NCI-H2196 (cell line): ENCODE data around the gene PDE4D.
A peak's percentile ranks its signal among the peaks of the same experiment; 100 is the strongest.

Experiments
- DNase-seq: peaks from one replicate; lab custom pipeline; 2025; ENCODE audit not compliant: unreplicated experiment; lab: John Stamatoyannopoulos, UW

Gene PDE4D

DNA sequence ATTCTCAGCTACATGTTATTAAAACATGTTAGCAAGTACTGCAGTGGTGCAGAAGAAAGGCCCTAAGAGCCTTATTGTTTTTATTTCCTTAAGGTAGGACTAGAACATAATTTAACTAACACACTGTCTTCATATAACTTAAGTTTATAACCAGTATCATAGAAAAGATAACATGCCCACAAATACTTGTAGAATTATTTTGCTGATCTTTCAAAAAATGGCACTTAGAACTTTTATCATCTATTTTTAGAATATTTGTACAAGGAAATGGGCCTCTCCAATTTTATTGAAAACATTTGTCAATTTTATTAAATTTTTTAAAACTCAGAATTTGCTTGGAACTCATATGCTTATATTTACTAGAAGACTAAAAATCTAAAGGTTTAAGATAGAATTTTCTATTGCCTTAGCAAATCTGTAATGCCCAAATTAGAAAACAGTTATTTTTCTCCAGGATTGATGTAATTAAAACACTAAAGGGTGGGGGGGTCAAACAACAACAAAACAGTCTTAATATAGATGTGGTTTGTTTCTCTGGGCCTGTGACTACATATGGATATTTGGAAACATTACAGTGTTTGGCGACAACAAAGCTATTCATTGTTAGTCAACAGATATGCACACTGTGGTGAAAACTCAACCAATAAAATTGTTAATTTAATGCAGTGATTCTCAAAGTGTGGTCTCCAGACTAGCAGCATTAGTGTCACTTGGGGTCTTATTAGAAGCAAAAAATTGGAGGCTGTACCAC lies 360.4 kb downstream of the PDE4D start:
- DNase-seq = no peak

DNA sequence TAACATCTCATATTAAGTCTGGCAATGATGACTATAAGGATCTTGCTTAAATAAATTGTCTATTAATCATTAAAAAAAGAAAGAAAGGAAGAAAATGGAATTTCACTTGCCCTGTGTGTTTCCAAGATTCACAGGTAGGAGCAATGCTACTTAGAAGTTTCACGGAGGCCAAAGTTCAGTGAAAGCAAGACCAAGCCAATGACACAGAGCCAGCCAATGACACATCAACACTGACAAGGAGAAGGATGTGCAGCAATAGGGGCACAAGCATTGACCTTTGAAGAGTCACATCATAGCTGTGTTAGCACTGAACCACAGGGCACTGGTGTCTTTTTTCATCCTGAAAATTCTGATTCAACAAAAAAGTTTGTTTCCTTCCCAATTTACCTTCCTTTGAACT lies 364.3 kb downstream of the PDE4D start:
- DNase-seq = no peak

DNA sequence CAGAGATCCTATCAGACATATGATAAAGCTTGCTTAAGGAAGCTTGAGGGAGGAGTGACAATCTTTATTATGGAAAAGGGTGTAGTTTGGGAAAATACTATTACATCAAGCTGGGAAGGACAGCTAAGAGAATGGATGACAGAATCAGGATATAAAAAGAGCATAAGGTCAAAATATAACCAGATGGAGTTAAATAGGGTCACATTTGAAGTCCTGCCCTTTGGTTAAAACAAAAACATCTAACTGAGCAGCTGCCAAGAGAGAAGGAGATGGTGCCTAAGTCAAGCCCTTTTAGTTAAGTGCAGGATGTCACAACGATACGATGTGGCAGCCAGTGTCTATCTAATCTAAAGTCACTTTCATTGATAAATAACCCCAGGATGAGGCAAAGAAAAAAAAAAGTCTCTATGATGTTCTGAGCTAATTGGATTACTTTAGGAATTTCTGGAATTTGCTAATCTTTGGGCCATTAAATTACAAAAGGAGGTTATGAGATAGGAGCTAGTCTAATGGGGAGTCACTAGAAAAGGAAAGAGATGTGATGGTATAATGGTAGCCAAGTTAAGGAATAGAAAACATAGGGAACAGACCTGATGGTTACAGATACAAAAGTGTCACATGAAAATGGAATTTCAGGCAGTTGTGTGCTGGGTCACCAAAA lies 365.2 kb downstream of the PDE4D start:
- DNase-seq = no peak

DNA sequence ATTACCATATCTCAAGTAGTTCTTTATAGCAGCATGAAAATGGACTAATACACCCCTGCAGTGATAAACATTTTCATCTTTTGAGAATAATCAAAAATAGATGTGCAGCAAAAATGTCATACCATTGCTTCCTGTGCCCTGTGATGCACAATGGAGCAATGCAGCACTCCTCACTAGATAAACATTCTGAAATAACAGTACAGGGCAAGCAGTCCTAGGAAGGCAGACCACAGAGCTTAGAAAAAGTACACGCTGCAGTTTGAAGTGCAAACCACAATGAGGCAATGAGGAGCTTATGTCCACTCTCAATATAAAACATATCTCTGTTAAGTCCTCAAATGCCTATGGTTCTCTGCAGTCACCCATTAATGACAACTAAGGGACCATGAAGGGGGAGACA lies 367.6 kb downstream of the PDE4D start:
- no peak for DNase-seq

DNA sequence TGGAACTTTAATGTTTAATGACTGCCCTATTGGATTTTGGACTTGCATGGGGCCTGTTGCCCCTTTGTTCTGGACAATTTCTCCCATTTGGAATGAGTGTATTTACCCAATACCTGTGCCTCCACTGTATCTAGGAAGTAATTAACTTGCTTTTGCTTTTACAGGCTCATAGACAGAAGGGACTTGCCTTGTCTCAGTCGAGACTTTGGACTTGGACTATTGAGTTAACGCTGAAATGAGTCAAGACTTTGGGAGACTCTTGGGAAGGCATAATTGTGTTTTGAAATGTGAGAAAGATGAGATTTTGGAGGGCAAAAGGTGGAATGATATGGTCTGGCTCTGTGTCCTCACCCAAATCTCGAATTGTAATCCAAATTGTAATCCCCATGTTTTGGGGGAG lies 368.2 kb downstream of the PDE4D start:
- DNase-seq = no peak

DNA sequence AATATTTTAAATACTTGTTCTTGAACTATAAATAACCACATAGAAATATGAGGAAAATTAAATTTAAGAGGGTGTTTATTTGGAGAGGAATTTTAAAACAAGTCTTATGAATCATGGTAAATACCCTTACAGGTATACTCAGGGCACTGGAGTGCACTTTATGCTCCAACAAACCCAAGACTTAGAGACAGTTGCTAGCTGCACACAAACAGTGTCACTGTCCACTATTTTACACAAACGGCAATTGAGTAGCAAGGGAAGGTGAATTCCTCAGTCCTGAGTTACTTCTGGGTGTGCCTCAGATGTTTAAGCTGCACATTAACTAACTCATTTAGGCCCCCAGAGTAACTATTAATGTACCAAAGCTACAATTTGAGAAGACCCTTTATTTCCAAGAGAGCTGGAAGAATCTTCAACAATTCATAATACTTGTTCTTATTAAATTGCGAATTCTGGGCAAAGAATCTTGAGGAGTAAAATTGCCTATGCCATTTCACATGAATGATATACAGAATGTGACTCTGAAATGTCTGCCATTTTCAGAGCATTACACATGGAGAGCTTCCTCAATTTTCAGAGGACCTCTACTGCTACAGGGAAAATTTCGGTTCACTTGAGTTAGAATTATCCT lies 371.2 kb downstream of the PDE4D start:
- no peak for DNase-seq

DNA sequence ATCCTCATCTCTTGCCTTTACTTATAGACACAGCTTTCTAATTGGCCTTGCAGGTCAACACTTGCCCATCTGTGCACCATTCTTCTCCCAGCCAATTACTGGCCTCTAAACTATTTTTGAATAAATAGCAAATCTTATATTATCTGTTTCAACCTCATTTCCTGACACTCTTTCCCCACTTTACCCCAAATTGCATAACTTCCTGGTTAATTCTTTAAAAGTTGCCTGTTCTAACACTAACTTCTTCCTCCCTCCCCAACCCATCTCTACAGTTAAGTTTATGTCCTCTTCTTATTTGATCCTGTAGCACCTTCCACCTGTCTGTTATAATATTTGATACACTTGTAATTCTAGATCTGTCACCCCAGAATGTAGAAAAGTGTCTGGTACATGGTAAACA lies 372.1 kb downstream of the PDE4D start:
- no peak for DNase-seq

DNA sequence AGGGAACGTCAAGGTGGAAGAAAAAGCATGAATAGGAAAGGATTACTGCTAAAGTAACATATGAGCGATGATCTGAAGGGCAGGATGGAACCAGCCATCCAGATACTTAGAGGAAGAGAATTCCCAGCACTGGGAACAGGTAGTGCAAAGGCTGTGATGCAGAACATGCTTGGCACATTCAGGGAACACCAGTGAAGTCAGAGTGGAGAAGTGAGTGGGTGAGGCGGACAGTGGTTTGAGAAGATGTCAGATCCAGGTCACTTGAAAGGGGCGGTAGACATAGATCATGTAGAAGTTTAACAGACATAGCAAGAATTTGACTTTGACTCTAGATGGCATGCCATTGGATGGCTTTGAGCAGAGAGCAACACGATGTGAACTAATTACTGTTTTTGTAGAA lies 374.2 kb downstream of the PDE4D start:
- no peak for DNase-seq

DNA sequence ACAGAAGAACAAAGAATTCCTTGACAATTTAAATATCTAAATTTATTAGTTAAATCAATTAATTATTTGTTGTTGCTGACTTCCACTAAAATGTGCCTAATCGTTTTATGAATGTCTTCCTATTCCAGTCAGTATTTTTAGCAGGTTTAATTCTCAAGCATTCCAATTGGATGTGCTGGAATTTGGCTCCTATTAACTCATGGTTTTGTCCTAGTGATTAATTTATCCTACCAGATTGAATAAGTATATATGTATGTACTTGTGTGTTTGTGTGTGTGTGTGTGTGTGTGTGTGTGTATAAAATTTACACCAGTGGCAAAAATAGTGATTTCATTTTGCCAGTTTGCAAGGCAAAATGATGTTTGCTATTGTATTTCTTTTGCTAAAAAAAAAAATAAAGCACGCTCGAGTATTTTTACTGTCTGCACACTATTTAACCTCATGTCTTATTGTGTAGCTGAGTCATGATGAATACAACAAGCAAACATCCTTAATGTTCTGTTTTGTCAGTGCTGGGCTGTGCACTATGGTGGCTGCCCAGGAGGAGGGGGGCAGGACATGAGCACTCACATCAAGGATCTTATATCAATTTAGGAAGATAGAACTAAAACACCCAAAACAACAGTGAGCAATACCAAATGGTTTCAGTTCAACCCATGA lies 375.5 kb downstream of the PDE4D start:
- DNase-seq = no peak

DNA sequence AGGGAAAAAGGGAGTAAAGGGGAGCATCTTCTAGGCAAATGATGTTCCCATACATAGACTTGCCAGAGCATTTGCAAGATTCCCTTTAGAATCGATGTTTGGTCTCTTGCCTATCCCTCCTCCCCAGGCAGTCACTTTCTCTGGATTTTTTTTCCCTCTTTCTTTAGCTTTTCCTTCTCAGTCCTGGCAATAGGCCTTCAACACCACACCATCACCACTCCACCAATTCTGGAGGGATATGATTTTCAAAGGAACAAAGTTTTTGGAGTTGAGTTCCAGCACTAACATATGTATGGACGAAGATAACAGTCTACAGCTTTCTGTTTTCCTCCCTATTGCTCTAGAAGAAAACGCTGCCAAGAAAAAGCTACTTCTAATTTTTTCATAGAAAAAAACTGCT lies 377.4 kb downstream of the PDE4D start:
- DNase-seq = no peak

DNA sequence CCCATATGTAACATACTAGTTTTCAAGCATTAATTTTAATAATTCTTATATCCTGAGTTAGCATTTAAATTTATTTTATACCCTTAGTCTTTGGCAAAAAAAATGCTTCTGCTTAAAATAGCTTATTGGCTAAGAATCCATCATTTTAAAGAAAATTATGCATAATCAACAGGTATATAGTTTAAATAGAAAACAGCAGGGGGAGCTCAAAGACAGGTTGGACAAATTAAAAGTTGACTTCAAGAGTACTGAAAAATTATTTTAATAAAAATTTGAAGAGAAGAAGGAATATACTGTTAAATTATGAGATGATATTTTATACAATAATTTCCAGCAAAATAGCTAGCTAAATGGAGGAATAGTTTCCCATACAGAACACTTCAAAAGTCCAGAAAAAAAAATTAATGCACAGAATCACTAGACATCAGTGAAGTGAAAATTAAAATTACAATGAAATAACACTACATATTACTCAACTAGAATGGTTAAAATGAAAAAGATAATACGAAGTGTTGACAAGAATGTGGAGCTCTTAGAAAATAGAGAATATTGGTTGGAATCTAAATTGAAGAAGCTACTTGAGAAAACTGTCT lies 387.1 kb downstream of the PDE4D start:
- peak; percentile 6 for DNase-seq

DNA sequence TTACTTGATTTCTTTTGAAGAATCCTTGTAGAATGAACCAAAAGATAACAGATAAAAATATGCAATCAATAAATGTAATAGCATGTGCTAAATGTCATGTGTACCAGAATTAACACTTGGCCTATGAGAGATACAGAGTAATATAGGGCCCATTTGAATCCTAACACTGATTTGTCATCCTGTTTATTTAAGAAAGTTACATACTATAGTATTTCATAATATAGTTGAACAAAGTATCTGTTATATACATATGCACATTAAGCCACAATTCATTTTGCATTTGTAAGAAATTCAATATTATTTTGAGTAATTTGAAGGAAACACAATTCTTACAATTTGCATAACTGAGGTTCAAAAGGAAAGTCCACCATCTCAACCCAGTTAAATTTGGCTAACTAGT lies 389.5 kb downstream of the PDE4D start:
- no peak for DNase-seq

DNA sequence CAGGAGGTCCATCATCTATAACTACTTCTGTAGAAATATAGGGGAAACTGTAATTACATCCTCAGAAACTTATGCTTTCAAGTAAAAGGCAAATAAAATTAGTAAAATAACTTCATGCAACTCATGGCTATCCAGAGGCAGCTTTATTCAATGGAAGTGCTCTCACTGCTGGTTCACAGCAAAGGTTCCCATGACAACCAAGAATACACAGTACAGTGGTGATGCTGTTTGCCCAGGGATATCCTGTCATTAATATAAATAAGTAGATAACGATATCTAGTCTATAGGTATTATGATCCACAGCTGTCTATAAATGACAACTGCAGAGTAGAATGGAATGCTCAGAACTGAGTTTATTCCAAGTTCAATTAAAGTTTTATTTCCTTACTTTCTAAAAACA lies 390.3 kb downstream of the PDE4D start:
- DNase-seq = peak; percentile 37

DNA sequence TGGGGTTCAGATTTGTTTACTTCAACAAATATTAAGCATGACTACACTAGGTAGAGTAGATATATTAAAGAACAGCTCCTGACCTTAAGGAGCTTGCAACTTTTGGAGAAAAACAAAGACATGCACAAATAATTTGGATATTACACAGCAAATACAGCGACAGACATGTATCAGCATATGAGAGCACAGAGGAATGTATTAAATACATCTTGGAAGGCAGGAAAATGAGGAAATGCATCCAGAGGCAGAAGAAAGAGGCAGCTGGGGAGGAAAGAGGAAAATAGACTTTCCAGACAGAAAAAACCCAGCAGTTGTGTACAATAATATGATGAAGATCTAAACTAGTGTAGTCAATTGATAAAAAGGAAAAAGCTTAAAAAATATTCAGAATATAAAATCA lies 392.2 kb downstream of the PDE4D start:
- DNase-seq = no peak

DNA sequence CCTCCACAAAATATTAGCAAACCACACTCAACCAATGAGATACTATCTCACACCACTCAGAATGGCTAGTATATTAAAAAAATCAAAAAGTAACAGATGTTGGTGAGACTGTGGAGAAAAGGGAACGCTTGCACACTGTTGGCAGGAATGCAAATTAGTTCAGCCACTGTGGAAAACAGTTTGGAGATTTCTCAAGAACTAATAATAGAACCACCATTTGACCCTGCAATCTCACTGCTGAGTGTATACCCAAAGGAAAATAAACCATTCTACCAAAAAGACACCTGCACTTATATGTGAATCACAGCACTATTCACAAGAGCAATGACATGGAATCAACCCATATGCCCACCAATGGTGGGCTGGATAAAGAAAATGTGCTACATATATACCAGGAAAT lies 393.5 kb downstream of the PDE4D start:
- no peak for DNase-seq

DNA sequence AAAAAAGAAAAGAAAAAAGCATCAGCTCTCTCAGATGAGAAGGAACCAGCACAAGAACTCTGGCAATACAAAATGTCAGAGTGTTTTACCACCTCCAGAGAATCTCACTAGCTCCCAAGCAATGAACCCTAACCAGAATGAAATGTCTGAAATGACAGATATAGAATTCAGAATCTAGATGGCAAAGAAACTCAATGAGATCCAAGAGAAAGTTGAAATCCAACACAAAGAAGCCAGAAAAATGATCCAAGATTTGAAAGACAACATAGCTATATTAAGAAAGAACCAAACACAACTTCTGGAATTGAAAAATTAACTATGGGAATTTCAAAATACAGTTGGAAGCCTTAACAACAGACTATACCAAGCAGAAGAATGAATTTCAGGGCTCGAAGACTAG lies 396.3 kb downstream of the PDE4D start:
- DNase-seq = no peak

DNA sequence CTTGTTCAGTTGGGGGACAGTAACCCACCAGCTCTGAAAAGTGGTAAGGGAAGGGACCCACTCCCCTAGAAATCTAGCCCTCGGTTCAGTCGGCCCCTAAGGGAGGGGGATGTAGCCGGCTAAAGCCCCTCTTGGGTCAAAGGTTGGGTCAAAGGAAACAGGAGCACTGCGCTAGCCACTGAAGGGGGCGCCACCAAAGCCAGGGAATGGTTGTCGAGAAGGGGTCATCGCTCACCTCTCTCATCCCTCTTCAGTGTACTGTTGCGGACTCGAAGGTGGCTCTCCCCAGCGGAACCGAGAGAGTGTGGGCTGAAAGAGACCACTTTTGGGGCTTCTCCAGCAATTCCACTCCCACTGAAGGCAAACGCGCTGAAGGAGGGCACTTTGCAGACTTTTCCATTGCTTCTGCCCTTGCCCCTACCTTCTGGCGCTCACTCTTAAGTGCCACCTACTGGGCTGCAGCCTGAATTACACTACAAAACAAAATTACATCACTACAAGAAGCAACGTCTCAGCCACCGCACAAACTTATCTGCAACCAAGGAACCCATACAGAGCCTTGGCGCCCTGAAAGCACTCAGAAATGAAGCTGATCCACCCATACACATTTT lies 396.9 kb downstream of the PDE4D start:
- DNase-seq = no peak

DNA sequence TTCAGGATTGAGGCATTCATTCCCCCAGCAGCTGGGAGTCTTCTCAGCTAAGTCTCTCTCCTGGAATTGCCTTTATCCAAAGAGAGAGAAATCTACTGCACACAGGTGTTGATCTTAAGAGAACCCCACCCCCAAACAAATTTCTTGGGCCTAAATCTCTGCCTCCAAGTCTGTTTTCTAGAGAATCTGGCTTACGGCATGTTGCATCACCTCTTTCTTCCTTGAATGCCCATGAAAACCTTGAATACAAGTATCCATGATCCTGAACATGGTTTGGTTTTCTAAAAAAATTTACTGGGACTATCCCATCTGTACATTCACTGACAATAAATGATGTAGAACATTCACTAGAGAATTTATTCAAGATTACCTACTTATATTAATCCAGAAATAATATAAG lies 401.6 kb downstream of the PDE4D start:
- no peak for DNase-seq

DNA sequence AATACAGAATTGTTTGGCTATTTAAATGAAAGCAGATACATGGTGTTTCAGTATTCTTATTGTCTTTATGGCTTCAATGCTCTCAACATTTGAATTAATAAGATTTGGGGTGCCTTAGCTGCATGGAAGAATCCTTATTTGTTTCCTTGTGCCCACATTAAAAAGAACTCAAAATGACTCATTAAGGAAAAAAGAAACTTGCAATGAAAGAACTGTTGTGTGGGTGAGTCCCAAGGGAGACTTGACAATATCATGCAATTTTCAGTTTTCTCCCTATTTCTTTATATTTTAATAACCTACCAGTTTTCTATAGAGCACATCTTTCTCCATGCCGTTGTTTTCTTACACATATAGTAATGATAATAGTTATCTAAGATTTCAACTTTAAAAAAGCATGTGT lies 404.0 kb downstream of the PDE4D start:
- no peak for DNase-seq

DNA sequence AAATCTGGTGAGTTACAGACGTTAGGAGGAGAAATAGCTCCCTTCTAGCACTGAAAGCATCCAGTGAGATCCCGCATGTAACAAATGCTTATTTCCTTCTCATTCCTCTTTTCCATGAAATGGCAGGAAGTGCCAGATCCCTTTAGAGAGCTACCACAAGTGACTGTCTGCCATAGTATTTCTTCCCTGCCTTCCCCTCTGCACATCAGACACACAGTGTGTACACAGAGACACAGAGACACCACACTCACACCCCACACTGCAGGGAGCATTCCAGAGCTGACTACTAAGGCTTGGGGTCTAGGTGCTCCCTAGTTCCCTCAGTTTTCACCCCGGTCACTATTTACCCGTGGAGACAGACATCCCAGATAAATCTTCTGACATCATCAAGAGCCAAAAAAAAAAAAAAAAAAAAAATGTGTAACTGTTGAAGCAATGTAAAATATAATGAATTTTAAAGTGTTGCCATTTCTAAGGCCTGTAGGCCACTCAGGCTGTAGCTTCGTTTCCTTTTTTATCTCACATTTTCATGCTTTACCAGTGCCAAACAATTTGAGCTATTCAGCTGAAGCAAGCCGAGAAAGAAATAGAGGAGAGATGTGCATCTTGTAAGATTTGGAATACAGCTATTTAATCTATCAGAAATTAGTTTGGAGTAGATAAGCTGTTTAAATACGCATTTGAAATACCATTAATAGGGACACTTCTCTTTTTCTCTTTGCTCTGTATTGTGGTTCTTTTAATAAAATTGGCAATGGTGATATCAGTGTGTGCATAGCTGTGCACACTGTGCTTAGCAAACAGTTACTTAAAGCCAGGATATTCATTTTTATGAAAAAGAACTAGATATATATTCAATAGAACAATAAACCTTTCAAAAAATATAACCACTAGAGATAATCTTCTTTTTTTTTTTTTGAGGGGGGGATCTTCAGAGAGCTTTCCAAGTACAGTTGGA lies 405.5 kb downstream of the PDE4D start:
- DNase-seq = no peak
